IMR-90 (cell line): ENCODE results near the gene PPA2.

ENCODE experiments used
- CTCF ChIP-seq: conservative IDR thresholded peaks from 2 replicates; pipeline ENCODE4 v1.5.1; 2012; ENCODE audit warnings: mild to moderate bottlenecking, low read depth, low read length, improper control_type of control experiment
- FOS ChIP-seq: fragments of 150-350 bp; IDR thresholded peaks from 2 replicates; pipeline ENCODE4 v1.6.1; 2016; ENCODE audit warnings: low read depth, low read length
- MAFK ChIP-seq: IDR thresholded peaks from 2 replicates; pipeline ENCODE4 v1.6.1; 2012; ENCODE audit warnings: low read depth, low read length, improper control_type of control experiment
- MXI1 ChIP-seq: IDR thresholded peaks from 2 replicates; pipeline ENCODE4 v1.6.1; 2012; ENCODE audit warnings: low read depth, mild to moderate bottlenecking, low read length, moderate library complexity, borderline replicate concordance
- RAD21 ChIP-seq: IDR thresholded peaks from 2 replicates; pipeline ENCODE4 v1.6.1; 2012; ENCODE audit warnings: low read length, improper control_type of control experiment

DNA sequence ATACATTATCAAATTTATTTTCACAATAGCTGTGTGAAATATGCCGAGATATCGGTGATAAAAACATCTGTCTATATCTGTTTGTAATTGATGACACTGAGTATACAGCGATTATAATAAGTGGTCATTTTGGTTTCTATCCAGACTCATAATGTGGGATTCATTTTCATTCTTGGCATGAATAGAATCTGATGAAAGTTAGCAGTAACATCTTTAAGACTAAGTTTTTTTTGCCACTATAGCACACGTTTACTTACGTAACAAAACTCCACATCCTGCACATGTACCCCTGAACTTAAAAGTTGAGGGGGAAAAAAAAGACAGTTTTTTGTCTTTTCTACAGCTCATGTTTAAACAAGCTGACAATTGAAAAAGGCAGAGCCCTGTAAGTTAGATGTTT lies 86.4 kb downstream of the PPA2 start:
- TF ChIP-seq CTCF (no peak), MXI1 (no peak), FOS (no peak), MAFK (no peak), RAD21 (no peak)
